Activated CD4-positive, alpha-beta T cell treated with anti-CD3 and anti-CD28 coated beads, Interleukin-2, amount 50 U/mL, for 4 hours (primary cell): ENCODE results near the gene UTP14C.
"Not testable (repeated sequence)": the region's sequence is repeated elsewhere in the genome, so short reads cannot be mapped to it uniquely, and the experiment has no call there.

Experiments
- DNase-seq, 2 experiments: peaks; one replicate each; pipeline ENCODE4 v3.0.0-alpha.2; 2020

UTP14C gene

DNA sequence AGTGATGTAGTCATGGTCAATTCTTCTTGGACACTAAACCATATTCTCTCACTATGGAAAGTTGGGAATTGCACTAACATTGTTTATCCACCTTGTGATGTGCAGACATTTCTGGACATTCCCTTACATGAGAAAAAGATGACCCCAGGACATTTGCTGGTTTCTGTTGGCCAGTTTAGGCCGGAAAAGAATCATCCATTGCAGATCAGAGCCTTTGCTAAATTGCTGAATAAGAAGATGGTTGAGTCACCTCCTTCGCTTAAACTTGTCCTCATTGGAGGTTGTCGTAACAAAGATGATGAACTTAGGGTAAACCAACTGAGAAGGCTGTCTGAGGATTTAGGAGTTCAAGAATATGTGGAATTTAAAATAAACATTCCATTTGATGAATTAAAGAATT is at the start of gene UTP14C:
Gene UTP14C, plus strand, starts transcription at position 211 of the 400 bp plus-strand sequence. CDS start 4,114 bp downstream, outside the sequence.
- DNase-seq: no peak

GRCh38 chr13:51976423-51976822 is 48.1 kb upstream of the UTP14C start:
- DNase-seq: no peak

GRCh38 chr13:51976890-51977289 is 47.6 kb upstream of the UTP14C start:
- no peak for DNase-seq

DNA sequence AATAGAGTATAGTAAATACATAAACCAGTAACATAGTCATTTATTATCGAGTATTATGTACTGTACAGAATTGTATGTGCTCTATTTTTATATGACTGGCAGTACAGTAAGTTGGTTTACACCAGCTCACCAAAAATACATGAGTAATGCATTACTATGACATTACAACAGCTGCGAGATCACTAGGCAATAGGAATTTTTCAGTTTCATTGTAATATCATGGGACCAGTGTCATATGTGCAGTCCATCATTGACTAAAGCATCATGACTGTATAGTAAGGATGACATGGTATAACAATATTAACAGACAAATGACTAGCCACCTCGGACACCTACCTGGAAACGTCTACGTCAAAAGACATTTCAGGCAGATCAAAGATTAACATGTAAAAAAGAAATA is 46.9 kb upstream of the UTP14C start:
- DNase-seq: no peak

DNA sequence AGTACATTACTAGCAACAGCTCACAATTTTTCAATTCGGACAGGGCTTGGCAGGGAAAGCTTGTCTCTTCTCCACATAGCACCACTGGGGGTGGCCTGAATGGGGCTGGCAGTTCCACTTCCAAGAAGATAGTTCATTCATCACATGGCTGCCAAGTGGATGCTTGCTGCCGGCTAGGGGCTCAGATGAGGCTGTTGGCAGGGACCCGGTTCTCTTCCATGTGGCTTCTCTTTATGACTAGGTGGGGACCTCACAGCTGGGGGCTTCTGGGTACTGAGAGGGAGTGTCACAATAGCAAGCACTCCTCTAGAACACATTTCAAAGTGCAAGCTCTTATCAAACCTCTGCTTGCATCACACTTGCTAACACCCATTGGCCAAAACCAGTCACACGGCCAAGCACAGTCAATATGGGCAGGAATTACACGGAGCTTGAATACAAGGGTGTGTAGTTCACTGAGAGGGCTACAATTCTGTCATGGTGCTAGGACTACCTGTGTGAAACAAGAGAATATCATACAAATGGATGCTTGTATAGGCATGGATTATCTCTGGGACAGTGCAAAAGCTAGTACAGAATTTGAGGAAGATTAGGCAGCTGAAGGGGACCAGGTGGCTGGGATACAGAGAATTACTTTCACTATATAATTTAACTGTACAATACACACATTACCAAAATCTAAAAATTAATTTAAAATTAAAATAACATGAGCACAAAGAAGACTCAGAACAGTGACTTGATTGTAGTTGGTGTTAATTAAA is 45.5 kb upstream of the UTP14C start:
- no peak for DNase-seq

DNA sequence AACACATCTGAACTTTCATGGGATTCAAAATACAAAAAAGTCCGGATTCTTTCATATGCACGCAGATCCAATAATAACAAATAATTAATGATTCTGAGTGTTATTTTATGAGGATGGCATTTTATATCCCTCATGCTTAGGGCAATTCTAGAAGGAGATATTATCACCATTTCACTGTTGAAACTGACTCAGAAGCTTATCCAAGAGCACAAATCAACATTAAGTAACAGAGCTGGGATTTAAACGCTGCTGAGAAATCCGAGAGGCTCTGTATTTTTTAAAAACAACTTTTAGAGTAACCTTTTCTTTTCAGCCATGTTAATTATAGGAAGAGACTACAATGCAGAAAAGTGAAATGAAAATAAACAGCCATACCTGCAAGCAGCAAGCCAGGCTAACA is 43.6 kb upstream of the UTP14C start:
- no peak for DNase-seq

DNA sequence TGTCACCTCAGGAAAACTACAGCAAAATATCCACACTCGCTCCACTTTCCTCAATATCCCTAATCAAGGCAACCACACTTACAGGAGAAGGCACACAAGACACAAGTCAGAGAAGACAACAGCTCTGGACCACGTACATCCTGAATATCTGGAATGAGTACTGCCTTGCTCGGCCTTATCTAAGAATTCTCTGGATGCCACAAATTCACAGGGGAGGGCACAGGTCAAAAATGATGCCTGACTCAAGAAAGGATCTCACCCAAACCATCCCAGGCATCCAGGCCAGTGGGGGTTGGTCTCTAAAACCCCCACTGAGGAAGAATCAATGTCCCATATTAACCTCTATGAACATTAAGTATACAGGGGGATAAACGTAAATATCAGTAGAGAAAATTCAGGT is 43.1 kb upstream of the UTP14C start:
- DNase-seq: no peak

DNA sequence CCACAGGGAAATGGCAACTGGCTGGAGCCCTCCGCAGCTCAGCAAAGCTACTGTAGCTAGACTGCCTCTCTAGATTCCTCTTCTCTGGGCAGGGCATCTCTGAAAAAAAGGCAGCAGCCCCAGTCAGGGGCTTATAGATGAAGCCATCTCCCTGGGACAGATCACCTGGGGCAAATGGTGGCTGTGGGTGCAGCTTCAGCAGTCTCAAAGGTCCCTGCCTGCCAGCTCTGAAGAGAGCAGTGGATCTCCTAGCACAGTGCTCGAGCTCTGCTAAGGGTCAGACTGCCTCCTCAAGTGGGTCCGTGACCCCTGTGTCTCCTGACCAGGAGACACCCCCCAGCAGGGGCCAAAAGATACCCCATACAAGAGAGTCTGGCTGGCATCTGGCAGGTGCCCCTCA is 41.2 kb upstream of the UTP14C start:
- DNase-seq: not testable (repeated sequence)

GRCh38 chr13:51984904-51985303 is 39.6 kb upstream of the UTP14C start:
- not testable (repeated sequence) for DNase-seq

DNA sequence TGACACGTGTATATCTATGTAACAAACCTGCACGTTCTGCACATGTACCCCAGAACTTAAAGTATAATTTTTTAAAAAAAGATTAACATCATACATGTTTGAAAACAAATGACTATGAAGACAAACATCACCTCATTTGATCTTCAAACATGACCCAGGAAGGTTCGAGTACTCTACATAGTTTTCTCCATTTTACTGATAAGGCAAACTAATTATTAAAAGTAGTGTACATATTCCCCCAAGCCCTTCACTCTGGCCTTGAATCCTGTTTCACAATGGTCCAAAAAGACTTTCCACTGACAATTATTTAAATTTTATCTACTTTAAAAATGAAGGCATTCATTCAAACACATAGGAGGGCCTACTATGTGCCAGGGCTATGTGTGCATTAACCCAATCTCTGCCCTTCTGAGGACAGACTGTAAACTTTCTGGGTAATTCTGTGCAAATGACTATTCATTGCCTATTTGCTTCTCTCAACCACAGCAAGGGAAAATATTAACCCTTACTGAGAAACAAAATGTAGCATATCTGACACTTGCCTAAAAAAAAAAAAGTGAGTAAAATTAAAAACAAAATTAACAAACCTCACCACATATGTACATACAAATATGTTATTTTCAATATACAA is 35.4 kb upstream of the UTP14C start:
- DNase-seq: no peak

GRCh38 chr13:51993713-51994112 is 30.8 kb upstream of the UTP14C start:
- DNase-seq: no peak

DNA sequence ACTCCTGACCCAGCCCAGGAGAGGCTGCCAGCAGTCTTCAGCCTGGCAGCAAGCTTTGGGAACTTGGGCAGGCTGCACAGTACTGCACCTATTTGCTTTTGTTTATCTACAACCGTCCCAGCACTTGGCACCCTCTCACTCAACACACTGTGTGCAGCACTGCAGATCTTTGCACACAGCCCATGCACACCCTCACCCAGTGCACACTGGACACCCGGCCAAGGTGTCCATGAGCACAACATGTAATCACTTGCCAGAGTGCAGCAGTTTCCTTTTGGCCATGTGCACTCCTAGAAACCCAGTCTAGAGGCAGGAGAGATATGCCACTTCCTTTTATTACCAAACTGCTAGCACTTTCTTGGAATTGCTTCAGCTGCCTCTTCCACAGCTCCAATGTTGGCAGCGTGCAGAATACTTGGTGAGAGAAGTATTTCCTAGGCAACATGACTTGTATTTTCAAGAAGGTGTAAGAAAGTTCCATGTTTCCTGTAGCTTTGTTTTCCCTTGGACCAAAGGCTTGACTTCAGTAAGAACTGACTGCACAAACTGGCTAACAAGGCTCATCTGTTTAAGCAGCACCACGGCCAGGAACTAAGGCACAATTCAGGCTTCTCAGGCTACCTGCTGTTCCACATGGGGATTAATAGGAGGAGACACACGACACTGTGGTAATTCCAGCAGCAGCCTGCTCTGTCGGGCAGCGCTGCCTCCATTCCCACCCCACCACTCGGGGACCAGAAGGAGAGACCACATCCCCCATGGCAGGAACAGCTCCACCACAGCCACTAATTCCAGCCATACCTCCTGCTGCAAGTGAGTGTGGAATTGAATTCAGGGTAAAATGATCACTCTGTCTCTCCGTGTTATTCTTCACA is 28.6 kb upstream of the UTP14C start:
- DNase-seq: no peak

DNA sequence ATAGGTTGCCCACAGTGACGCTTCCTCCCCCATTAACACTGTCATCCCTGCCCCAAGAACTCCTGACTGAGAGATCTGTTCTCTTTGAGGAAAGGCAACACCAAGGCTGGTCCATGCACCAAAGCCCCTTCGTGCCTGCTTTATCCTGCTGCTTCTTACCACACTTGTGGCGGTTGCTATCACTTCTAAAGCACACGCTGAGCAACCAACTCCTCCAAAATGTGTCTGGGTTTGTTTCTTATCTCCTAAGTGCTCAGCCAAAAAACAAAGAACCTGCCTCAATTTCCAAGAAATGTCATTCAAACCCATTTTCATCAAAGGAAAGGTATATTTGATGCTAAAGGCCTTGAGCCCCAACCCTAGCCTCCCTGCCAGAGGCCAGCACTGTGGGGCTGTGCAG is 27.9 kb upstream of the UTP14C start:
- DNase-seq: no peak

DNA sequence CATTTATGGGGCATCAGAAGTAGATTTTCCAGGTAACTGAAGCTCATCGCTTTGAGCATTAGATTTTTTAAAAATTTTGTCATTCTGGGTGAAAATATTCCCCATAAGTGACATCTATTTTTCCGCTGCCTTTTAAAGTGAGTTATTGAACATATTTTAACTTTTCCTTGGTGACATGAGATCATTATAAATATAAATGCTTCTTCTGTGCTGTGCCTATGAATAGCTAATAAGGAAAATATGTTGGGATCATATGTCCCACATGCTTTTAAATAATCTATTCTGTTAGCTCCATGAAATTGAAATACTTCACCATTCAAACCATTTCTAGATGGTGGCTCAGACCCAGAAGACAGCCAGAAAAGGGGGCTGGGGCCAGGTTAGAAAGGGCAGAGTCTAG is 27.3 kb upstream of the UTP14C start:
- no peak for DNase-seq

DNA sequence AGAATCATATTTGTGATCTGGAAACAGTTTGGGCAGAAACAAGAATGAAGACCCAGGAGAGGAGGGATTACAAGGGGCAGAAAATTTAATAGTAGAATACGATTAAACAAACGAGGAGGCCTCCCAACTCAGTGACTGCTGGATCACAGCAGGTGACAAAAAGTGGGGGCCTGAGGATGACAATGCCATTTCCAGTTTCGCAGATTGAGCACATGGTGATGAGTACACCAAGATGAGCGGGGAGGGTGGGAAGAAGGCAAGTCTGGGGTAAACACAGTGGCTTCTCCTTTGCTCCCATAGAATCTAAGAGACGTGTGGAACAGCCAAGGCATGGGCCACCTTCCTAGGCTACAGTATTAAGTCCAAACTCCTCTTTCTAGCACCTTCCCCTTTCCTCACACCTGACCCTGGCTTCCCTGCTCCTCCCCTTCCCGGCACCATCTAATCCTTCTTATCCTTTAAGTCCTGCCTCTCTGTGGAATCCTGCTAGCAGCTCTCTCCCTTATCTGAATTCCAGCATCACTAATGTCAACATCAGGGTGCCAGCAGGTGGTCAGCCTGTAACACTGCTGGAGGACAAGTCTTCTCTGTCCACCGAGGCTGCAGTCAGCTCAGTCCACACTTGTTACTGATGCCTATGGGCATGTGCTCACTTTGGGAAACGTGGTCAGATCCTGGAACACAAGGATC is 26.7 kb upstream of the UTP14C start:
- DNase-seq: no peak

GRCh38 chr13:51998723-51999509 is 25.6 kb upstream of the UTP14C start:
- DNase-seq: no peak

GRCh38 chr13:51999510-51999911 is 25.0 kb upstream of the UTP14C start:
- DNase-seq: no peak

DNA sequence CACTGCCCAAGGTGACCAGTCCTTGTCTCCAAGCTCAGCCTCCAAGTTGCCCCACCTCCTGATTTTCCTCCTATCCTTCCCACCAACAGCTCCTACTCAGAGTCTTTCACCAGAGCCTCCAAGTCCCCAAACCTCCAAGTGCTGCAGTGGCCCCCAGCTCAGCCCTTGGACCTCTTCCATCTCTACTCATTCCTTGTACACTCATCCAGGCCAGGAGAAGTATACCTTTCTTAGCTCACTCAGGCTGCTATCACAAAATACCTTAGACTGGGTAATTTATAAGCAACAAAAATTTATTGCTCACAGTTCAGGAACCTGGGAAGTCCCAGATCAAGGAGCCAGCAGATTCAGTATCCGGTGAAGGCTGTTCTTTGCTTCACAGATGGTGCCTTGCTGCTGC is 24.6 kb upstream of the UTP14C start:
- no peak for DNase-seq

DNA sequence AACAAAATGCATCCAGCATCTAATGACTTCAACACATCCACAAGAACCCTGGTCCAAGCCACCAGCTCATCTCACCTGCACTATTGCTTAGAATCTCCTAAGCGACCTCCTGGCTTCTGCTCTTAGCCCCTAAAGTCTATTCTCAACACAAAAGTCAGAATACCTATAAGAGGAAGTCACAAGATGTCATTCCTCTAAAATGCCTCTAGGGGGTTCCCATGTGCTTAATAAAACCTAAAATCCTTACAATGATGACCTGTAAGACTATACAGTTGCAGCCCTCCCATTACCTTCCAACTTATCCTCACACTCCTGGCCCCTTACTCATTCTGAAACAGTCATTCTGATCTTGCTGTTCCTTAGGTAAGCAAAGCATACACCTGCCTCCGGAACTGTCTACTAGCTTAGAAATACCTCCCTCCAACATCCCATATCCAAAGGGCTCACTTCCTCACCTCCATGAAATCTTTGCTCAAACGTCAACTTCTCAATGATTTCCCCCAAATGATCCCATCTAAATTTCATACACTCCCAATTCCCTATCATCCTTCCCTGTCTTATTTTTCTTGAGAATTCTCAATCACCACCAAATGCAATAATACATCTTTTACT is 23.3 kb upstream of the UTP14C start:
- DNase-seq: no peak

- DNase-seq: no peak
These were observed 22.1 kb upstream of the UTP14C start for GRCh38 chr13:52002361-52002760.

DNA sequence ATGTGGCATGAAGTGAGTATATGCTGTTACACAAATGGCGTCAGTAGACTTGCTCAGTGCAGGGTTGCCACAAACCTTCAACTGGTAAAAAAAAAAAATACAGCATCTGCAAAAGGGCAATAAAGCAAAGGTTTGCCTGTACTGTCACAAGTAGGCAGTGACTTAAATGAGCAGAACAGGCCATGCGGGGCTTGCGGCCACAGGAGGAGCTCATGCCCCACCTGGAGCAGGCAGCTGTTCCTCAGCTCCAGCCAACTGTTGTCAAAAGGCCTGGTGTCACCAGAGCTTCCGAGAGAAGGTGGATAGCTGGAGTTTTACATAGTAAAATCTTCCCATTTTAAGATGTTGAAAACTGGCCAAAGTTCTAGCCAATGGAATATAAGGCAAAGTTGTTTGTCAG is 20.9 kb upstream of the UTP14C start:
- no peak for DNase-seq
